ENCODE data around the gene PRPF31.

GRCh38 chr19:54172471-54173358 is 57.2 kb downstream of the PRPF31 start, which contains the start of gene TMC4:
- TF ChIP-seq CTCF (conservative IDR thresholded peaks at IDR 0.05; ENCODE audit: low read length) (0 out of 2 replicates have a peak, but pooled peaks have one; percentile 28), EZH2phosphoT487 (IDR thresholded peaks at IDR 0.05; ENCODE audit: borderline replicate concordance, low read depth, low read length) (no peak)
